ENCODE results near the gene BICD1.

Gene BICD1

GRCh38 chr12:32367381-32367780, 260.7 kb downstream of the BICD1 start:
- no peak overlapping the region for H3K4me3 ChIP-seq (replicated peaks; ENCODE audit: low read depth, low read length)
- no peak for TF ChIP-seq CTCF (IDR thresholded peaks at IDR 0.05; ENCODE audit: low read length, missing control alignments)
- DNase-seq (ENCODE audit: low read depth): no peak

- H3K4me3 ChIP-seq (replicated peaks; ENCODE audit: low read depth, low read length): no peak overlapping the region
- DNase-seq (ENCODE audit: low read depth): no peak
- no peak for TF ChIP-seq CTCF (IDR thresholded peaks at IDR 0.05; ENCODE audit: low read length, missing control alignments)
Observed at GRCh38 chr12:32369202-32369601, 262.6 kb downstream of the BICD1 start.

GRCh38 chr12:32377344-32378055, 270.9 kb downstream of the BICD1 start:
- no peak for DNase-seq (ENCODE audit: low read depth)
- no peak overlapping the region for H3K4me3 ChIP-seq (replicated peaks; ENCODE audit: low read depth, low read length)
- no peak for TF ChIP-seq CTCF (IDR thresholded peaks at IDR 0.05; ENCODE audit: low read length, missing control alignments)

GRCh38 chr12:32379213-32379612, 272.6 kb downstream of the BICD1 start:
- no peak for TF ChIP-seq CTCF (IDR thresholded peaks at IDR 0.05; ENCODE audit: low read length, missing control alignments)
- no peak for DNase-seq (ENCODE audit: low read depth)

GRCh38 chr12:32379667-32380066, 273.0 kb downstream of the BICD1 start:
- no peak for DNase-seq (ENCODE audit: low read depth)
- no peak overlapping the region for H3K4me3 ChIP-seq (replicated peaks; ENCODE audit: low read depth, low read length)
- no peak for TF ChIP-seq CTCF (IDR thresholded peaks at IDR 0.05; ENCODE audit: low read length, missing control alignments)

More at GRCh38 chr12:32379213-32379612, 272.6 kb downstream of the BICD1 start:
- H3K4me3 ChIP-seq (replicated peaks; ENCODE audit: low read depth, low read length): no peak overlapping the region

- H3K4me3 ChIP-seq (replicated peaks; ENCODE audit: low read depth, low read length): no peak overlapping the region
- TF ChIP-seq CTCF (IDR thresholded peaks at IDR 0.05; ENCODE audit: low read length, missing control alignments): no peak
- no peak for DNase-seq (ENCODE audit: low read depth)
Observed at GRCh38 chr12:32382226-32382625, 275.6 kb downstream of the BICD1 start.

Measured in fibroblast of pulmonary artery (primary cell).